NCI-H460 (cell line): ENCODE results near the gene PNPLA3. TPM values are rescaled to one million over a fixed set of nuclear protein-coding genes. Genes with fewer than 3 reads are reported as not detected.
A peak's percentile ranks its signal among the peaks of the same experiment; 100 is the strongest.

Experiments
- DNase-seq: peaks from one replicate; pipeline ENCODE4 v3.0.0-alpha.2; 2016; ENCODE audit warnings: low read depth; ENCODE audit errors: extremely low read depth
- total RNA-seq: library from RNA; depleted of rRNA; stranded (reverse); fragments of >200 nt; shearing (Covaris generic); gene quantifications from 2 replicates; pipeline ENCODE4 v1.2.3, GENCODE V29; 2014; rRNA removed

Gene PNPLA3
- total RNA-seq, 1 experiment from 2014 or later = 0.52 TPM

- no peak for DNase-seq
Observed at GRCh38 chr22:43988116-43988820, 64.7 kb downstream of the PNPLA3 start.

GRCh38 chr22:43988960-43989359 is 65.4 kb downstream of the PNPLA3 start:
- no peak for DNase-seq

- DNase-seq = no peak
Observed at GRCh38 chr22:43990044-43990443, 66.4 kb downstream of the PNPLA3 start.

GRCh38 chr22:43991316-43992020 is 67.9 kb downstream of the PNPLA3 start:
- no peak for DNase-seq

GRCh38 chr22:43992331-43992821 is 68.8 kb downstream of the PNPLA3 start:
- DNase-seq = no peak

GRCh38 chr22:43993072-43993760 is 69.6 kb downstream of the PNPLA3 start:
- peak; percentile 28 for DNase-seq

GRCh38 chr22:43994006-43994405 is 70.4 kb downstream of the PNPLA3 start:
- DNase-seq = no peak

- DNase-seq = no peak
Observed at GRCh38 chr22:43994416-43994815, 70.8 kb downstream of the PNPLA3 start.

GRCh38 chr22:43995057-43995685 is 71.6 kb downstream of the PNPLA3 start:
- DNase-seq = no peak

GRCh38 chr22:43995798-43996169 is 72.2 kb downstream of the PNPLA3 start:
- no peak for DNase-seq

- DNase-seq = no peak
Observed at GRCh38 chr22:43996170-43996980, 72.8 kb downstream of the PNPLA3 start.

GRCh38 chr22:43996981-43997265 is 73.3 kb downstream of the PNPLA3 start:
- no peak for DNase-seq

Other genes with a start within 250 kb of the PNPLA3 start
- 0.40 and 0.61 TPM in 2 replicates for gene EFCAB6, start 111.5 kb upstream of the PNPLA3 start, total RNA-seq
- not detected in 2 replicates for gene SULT4A1, start 61.3 kb upstream of the PNPLA3 start, total RNA-seq
- gene PNPLA5, start 31.8 kb upstream of the PNPLA3 start, total RNA-seq = not detected in 2 replicates
- 26.2 and 33.8 TPM in 2 replicates for gene SAMM50, start 31.6 kb downstream of the PNPLA3 start, total RNA-seq
- gene PARVB, start 100.5 kb downstream of the PNPLA3 start, total RNA-seq = 32.2 and 33.0 TPM in 2 replicates